Epithelial cell of esophagus (primary cell): ENCODE results near the gene FCN2.

Source experiments
- DNase-seq: peaks from one replicate; pipeline ENCODE4 v3.0.0; 2010; ENCODE audit warnings: low read depth
- H3K4me3 ChIP-seq: 2 replicates; pipeline ENCODE4 v1.5.1; 2011; ENCODE audit warnings: mild to moderate bottlenecking, low read length, control low read depth
- TF ChIP-seq, protein P1 (sequence below): IDR thresholded peaks from 2 replicates; pipeline ENCODE4 v1.5.1; 2011; ENCODE audit warnings: low read depth, mild to moderate bottlenecking, low read length, control low read depth, inconsistent platforms; ENCODE audit not compliant: insufficient read depth; ENCODE audit errors: missing control alignments

Gene FCN2

DNA sequence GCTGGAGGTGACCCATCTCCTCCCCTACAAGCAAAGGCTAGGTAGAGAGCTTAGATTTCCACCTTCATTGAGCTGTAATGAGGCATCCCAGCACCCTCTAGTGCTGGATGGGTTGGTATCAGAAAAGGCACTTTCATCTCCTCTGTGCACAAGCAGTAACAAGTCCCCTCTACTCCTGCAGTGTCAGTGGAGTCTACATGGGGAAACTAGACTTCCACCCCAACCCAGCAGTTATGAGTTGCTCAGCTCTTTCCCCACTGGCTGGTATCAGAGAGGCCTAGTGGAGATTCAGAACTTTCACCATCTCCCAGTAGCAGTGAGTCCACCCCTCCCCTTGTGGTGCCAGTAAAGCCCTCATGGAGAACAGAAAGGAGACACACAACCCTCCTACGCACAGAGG lies 19.2 kb downstream of the FCN2 start:
- TF ChIP-seq, protein P1, sequence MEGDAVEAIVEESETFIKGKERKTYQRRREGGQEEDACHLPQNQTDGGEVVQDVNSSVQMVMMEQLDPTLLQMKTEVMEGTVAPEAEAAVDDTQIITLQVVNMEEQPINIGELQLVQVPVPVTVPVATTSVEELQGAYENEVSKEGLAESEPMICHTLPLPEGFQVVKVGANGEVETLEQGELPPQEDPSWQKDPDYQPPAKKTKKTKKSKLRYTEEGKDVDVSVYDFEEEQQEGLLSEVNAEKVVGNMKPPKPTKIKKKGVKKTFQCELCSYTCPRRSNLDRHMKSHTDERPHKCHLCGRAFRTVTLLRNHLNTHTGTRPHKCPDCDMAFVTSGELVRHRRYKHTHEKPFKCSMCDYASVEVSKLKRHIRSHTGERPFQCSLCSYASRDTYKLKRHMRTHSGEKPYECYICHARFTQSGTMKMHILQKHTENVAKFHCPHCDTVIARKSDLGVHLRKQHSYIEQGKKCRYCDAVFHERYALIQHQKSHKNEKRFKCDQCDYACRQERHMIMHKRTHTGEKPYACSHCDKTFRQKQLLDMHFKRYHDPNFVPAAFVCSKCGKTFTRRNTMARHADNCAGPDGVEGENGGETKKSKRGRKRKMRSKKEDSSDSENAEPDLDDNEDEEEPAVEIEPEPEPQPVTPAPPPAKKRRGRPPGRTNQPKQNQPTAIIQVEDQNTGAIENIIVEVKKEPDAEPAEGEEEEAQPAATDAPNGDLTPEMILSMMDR = no peak
- no peak for DNase-seq
- no peak overlapping the region for H3K4me3 ChIP-seq

DNA sequence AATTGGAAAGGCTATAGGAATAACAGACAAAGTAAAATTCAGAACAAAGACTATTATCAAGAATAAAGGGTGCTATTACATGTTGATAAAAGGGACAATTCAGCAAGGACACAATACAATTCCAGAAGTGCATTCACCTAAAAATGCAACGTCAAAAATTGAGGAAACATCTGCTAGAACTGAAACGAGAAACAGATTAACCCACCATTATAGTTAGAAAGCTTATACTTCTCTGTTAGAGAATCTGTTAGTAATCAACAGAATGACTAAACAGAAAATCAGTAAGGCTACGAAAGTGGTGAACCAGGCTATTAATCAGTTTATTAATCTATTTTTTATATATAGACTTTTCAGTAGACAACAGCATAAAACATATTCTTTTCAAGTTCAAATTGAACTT lies 22.3 kb downstream of the FCN2 start:
- H3K4me3 ChIP-seq = no peak overlapping the region
- TF ChIP-seq, protein P1 = no peak
- DNase-seq = no peak

DNA sequence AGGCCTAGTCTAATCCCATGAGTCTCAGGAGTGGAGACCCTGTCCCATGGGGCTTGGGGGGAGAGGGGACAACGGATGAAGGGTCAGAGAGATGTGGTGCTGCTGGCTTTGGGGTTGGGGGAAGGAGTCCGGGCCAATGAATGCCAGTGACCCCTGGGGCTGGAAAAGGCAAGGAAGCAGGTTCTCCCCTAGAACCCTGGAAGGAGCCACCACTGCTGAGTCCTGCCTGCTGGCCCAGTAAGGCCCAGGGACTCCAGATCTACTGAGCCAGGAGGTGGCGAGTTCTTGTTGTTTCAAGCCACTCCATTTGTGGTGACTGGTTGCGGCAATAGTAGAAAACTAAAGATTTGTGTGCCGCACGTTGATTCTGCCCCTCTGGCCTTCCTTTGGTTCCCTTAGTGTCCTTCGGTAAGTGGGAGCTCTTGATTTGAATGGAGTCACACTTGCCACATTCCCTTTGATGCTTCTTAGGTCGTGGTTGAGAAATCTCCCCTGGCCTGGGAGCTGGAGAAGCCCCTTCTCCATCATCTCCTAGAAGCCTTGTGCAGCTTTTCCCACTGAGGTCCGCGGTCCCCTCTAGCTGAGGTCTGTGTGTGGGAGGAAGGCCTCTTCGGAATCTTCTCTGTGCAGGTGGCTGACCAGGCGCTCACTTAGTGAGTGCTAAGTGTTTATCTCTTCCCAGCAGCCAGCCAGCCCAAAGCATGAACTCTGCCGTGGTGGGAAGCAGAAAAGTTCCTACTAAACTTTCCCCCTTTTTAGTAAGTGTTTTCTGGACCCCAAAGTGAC lies 28.1 kb downstream of the FCN2 start:
- H3K4me3 ChIP-seq = no peak overlapping the region
- TF ChIP-seq, protein P1 = no peak
- no peak for DNase-seq

DNA sequence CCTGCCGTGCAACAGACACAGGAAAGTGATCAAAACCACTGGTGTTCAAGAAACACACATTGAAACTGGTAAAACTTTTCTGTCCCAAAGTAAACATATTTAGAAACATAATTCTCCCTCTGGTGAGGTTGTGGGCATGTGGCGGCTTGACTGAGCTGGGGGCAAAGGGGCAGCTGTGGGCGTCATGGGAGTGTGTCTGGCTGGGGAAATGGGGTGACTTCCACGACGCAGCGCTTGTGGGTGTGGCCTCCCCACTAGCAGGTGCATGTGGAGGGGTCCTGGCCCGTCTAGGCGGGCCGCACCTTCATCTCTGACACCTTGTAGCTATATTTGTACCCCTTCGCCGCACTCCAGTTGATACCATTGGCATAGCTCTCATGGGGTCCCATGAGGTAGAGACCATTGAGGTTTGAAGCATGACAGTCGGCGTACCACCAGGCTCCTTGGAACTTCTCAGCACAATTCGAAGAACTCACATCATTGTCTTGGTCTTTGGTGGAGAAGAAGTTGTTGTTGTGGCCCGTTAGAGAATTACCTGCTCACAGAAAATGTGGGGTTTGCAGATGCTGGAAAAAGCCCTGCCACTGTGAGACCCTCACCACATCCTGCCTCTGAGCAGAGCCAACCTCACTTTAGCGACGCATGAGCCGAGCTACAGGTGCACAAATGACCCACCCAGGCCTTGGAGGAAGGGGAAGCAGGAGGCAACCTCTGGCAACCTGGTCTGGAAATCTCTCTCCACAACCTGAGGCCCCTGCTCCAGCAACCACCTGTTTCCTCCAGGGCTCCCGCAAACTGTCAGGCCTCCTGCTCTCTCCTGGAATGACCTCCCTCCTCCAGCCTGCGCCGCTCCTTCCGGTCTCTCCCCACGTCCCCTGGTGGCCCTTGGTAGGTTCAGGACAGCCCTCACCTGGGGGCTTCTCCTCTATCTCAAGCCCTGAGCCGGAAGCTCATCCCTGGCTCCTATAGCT lies 29.2 kb downstream of the FCN2 start:
- no peak for DNase-seq
- no peak overlapping the region for H3K4me3 ChIP-seq
- TF ChIP-seq, protein P1 = no peak

DNA sequence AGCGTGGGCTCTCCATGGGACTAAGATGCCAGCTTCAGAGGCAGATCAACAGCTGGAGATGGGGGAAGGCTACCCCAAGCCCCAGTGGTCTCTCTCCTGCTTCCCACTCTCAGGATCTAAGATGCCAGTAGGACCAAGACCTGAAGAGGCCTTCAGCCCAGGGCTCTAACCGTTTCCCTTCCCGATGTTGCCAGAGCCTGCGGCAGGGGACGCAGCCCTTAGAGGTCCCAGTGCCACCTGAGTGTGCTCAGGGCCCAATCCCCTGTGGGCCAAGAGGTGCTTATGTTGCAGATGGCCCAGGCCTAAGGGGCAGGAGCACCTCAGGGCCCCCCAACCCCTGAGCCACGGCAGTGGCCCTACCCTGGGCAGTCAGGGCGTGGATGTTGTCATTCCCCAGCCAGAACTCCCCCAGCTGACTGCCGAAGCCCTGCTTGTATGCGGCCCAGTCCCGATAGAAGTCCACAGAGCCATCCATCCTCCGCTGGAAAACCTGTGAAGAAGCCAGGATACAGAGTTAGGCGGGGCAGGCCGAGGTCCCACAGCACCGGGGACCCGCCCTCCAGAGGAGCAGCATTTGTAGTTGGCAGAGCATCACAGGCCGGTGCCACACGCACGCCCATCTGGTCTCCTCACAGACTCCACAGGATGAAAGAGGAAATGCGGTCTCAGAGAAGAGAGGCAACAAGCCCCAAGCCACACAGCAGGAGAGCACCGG lies 31.7 kb downstream of the FCN2 start:
- DNase-seq = no peak
- H3K4me3 ChIP-seq = no peak overlapping the region
- TF ChIP-seq, protein P1 = no peak

DNA sequence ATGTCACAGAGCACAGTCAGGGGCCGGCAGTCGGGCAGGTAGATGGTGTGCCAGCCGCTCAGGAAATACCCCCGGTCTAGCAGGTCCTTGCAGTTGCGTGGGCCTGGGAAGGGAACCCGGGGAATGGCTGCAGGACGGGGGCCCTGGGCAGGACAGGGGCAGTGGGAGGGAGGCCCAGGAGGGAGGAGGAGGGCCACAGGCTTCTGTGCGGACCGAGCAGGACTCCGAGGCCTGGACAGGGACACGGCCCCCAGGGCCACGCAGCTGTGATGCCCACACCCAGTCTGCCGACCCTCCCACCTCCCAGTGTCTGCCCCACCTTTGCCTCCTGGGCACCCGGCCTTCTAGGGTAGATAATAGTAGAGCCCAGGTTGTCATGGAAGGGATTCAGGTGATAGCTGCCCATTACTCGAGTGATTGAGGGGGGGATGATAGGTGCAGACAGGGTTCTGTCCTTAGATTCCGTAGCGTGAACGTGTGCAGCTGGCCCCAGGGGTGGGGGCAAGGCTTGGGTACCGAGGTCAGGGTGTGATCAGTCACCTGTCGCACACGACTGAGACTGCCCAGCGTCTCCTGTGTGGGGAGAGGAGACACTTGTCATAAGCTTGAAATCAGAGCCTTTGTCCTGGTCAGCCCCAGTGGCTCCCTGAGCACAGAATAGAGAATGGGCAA lies 32.6 kb downstream of the FCN2 start:
- no peak overlapping the region for H3K4me3 ChIP-seq
- TF ChIP-seq, protein P1 = no peak
- no peak for DNase-seq
